HG03457 (cell line): ENCODE data around the gene CENPV.
"Not testable (repeated sequence)": the region's sequence is repeated elsewhere in the genome, so short reads cannot be mapped to it uniquely, and the experiment has no call there.

Experiments used
- ATAC-seq: cut with Tn5 transposase; IDR thresholded peaks from one replicate; pipeline ENCODE4 v1.9.1; 2021; ENCODE audit warnings: moderate number of reproducible peaks; ENCODE audit not compliant: unreplicated experiment

CENPV gene

DNA sequence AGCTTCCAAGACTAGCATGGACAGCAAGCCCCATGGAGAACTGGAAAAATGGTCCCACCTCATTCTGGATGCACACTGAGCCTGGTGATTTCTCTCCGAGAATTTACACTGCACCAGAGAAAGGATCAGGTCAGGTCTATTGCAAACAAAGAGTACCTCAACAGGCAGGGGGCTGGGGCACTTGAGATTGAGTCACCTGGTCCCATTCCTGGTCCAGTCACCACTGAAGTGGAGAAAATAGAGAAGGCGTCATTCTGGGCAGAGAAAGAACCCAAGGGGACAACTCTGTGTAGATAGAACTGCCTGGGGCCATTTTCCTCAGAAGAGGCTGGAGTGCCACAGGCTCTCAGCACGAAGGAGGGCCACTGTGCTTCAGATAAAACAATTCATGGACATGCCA is 38.4 kb downstream of the CENPV start:
- no peak for ATAC-seq

DNA sequence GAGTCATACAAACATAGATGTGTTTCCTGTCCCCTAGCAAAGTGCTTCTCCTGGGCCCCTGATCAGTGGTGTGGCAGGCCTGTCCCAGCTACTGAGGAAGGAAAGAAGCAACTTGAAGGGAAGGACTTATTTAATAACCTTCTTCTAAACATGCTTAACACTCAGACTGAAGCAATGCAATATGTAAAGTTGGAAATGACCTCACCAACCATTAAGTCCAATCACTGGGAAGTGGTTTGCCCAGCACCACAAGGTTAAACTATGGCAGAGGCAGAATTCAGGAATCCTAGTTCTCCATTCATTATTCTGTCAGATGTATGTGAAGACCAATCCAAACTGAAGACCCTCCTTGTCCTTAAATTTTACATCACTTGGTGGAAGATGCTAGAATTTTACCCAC is 39.1 kb downstream of the CENPV start:
- ATAC-seq: no peak

DNA sequence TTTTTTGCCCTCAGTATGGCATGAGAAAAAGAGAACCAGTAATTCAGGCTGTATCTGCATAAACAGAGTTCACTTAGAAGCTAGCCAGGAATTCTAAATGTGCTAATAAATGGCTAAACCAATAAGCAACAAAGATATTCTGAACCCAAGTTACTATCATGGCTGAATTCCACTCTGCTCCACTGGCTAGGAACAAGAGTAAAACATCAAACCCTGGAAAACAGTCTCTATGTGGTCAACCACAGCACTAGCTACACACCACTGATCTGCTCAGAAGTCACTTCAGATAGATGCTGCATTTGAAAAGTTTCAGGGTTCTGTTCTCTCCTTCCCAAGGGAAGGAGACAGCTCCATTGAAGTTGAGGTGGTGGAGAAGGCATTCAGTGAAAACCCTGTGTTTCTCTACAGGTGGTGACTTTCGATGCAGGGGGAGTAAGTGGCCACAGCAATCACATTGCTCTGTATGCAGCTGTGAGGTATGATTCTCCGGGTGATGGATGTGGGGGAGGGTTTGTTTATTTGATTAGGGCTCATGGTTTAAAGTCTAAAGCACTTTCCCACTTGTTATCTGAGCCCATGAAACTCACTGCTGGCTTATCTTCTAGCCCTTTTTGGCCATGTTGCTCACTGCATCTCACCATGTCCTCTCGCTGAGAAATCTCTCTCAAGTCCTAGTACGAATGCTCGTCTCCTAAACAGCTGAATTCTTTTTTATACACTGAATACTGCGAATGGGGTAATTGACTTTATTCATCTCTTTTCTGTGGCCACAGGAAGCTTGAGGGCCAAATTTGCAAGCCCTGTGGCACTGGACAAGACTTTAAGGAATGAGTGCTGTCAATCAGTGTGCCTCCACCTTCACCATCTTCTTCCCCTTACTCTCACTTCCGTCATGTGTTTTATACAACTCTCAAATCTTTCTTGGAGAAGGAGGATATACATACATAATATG is 39.9 kb downstream of the CENPV start:
- no peak for ATAC-seq

DNA sequence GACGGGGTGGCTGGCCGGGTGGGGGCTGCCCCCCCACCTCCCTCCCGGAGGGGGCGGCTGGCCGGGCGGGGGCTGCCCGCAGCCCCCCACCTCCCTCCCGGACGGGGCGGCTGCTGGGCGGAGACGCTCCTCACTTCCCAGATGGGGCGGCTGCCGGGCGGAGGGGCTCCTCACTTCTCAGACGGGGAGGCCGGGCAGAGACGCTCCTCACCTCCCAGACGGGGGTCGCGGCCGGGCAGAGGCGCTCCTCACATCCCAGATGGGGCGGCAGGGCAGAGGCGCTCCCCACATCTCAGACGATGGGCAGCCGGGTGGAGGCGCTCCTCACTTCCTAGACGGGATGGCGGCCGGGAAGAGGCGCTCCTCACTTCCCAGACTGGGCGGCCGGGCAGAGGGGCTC is 41.2 kb downstream of the CENPV start:
- not testable (repeated sequence) for ATAC-seq

DNA sequence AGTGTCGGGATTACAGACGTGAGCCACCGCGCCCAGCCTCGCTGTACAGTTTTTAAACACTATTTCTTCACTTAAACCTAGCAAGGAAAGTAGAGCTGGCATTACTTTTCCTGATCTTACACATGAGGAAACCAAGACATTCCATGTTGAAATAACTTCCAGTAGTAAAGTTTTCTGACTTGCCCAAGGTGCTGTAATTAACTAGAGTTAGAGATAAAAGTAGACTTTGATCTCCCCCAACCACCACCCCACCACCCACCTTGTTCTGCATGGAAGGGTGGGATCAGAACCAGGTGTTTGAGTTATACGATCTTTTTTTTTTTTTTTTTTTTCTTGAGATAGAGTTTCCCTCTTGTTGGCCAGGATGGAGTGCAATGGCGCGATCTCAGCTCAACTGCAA is 47.1 kb downstream of the CENPV start:
- no peak for ATAC-seq

DNA sequence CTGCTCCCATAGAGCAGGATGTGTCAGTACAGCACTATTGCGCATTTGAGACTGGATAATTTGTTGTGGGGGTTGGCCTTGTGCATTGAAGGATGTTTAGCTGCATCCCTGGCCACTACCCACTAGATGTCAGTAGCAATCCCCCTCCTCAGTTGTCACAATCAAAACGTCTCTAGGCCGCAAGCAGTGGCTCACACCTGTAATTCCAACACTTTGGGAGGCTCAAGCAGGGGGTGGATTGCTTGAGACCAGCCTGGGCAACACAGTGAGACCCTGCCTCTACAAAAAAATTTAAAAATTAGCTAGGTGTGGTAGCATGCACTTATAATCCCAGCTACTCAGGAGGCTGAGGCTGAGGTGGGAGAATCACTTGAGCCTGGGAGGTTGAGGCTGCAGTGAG is 48.4 kb downstream of the CENPV start:
- ATAC-seq: no peak

DNA sequence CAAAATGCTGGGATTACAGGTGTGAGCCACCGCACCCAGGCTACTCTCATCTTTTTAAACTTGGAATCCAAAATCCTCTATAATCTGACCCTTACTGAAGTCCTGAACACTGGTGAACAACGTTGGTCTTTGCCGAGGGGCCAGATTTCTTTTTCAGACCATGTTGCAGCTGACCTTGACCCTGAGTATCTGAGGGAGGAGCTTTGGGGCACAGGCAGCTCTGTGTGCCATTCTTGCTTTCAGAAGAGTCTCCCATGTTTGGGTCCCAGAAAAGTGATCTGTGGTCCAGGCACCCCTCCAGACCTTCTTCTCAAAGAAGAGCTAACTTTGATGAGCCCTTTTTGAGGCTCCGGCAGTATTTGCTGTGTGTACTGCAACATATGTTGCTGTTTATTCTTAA is 50.4 kb downstream of the CENPV start:
- ATAC-seq: no peak

DNA sequence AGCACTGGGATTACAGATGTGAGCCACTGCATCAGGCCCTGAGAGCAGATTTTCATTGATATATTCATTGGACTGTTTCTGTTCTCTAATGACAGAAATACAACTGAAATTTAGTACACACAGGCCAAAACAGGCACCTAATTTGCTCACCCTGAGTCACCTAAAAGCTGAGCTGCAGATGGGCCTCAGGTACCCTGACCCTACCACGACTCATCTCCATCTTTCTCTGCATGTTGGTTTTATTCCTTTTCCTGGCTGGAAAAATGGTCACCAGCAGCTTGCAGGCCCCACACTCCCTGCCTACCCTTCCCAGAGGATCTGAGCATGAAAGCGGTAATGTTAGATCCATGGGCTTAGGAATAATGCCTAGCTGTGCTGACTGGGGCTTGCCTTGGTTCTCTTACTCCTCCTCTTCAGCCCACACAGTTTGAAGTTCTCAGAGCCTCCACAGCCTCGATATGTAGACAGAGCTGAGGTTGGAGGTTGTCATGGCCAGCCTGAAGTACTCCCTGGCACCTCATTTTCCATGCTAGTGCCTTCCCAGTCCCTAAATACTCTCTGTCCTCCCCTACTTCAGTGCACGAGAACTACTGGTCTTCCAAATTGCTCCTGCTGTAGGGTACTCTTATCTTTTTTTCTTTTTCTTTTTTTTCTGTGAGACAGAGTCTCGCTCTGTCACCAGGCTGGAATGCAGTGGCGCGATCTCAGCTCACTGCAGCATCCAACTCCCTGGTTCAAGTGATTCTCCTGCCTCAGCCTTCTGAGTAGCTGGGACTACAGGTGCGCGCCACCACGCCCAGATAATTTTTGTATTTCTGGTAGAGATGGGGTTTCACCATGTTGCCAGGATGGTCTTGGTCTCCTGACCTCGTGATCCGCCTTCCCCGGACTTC is 51.1 kb downstream of the CENPV start:
- ATAC-seq: no peak

DNA sequence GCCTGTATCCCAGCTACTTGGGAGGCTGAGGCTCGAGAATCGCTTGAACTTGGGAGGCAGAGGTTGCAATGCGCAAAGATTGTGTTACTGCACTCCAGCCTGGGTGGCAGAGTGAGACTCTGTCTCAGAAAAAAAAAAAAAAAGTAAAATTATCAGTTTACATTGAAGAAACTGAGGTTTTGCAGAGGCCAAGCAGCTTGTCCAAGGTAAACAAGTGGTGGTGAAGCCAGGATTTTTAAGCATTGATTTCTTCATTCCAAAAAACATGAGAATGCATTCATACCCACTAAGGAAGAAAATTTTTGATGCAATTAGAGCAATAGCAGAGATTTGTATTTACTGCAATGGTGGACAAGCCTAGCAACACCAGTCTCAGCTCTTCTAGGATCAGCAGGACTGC is 52.7 kb downstream of the CENPV start:
- no peak for ATAC-seq

DNA sequence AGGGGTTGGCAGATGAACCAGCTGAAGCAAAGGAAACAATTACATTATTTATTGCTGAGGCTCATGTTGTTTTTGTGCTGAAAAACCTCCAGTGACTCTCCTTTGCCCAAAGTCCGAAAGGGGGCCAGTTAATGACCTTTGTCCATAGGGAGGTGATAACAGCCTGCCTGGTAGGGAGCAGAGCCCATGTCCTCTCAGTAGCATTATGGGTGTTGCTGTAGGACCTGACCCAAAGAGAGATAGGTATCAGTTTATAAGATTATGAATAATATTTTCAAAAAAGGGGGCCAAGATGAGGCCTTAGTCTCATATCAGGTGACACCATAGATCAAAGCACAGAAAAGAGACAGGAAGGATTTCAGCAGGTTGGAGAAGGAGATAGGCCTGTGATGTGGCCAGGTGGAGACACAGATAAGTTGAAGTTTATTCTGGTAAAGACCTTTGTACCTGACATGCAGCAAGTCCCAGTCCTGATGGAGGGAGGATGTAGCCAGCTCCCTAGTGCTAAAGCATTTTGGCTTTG is 55.1 kb downstream of the CENPV start:
- ATAC-seq: no peak

DNA sequence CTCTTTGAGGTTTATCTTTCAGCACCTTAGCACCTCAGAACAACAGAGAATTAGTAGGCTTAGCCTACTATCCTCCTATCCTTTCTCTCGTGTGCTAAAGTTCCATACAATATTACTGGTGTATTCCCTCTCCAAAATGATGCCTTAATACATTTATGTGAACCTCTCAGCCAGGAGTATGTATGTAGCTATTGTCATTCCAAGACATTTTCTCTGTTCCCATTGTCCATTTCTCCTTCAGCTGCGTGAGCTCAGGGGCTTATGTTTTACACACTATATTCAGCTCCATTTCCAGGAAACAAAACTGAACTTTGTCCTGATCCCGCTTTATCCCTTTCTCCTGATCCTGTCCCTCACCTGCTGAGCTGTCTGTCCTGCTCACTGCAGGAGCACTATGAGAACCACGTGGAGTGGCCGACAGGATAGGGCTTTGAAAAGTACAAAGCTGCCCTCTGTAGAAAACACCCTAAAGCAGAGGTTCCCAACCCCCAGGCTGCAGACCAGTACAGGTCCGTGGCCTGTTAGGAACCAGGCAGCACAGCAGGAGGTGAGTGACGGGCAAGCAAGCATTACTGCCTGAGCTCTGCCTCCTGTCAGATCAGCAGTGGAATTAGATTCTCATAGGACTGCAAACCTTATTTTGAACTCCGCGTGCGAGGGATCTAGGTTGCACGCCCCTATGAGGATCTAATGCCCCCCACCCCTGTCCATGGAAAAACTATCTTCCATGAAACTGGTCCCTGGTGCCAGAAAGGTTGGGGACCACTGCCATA is 55.7 kb downstream of the CENPV start:
- no peak for ATAC-seq

DNA sequence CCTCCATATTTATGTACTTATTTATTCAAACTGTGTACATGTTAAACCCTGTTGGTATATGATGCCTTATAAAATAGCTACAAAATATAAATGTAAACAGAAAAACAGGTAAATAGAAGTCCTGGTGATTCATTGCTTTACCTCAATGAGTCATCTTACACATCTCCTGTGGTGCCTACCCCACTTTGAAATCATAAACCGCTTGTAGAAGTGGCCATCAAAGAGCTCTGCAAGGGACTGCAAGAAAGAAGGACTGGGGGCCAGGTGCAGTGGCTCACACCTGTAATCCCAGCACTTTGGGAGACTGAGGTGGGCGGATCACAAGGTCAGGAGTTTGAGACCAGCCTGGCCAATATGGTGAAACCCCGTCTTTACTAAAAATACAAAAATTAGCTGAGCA is 57.2 kb downstream of the CENPV start:
- not testable (repeated sequence) for ATAC-seq

DNA sequence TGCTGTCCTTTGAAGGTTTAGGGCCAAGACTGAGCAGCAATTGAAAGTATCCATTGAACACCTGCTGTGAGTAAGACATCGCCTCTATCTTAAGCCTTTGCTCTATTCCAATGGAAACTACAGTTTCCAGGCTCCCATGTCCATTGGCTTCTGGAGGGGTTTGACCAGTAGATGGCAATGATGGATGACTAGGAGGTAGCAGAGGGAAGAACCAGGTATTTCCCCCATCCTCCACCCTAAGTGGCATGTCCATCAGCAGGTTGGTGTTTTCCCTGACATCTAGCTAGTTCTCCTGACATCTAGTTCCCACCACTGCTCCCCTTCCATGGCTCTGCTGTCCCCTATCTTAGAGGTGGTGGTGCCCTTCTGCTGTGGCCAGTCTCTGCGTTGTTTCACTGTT is 58.7 kb downstream of the CENPV start:
- ATAC-seq: no peak

DNA sequence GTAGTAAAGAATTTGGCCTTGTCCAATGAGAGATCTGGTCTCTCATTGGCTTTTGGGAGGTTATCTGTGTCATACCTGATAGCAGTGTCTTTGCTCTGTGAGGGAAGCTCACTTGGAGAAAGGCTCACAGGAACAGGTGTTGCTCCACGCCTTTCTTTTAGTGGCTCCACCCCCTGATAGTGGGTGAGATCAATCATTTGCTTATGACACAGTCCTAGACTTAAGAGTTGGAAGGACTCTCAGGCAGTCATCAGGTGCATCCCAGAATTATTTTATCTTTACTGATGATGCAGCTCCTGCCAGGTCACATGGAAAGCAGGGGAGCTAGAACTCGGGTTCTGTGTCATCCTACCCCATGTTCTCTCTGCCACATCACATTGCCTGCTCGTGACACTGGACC is 59.3 kb downstream of the CENPV start:
- ATAC-seq: no peak
